Prostate gland (tissue), 2 donors: Measurements from ENCODE around the gene STX1B. TPM values are rescaled to one million over a fixed set of nuclear protein-coding genes. Genes with fewer than 3 reads are reported as not detected.

ENCODE experiments used
- DNase-seq: peaks from one replicate; pipeline ENCODE4 v3.0.0-alpha.2; 2019; ENCODE audit warnings: low spot score
- H3K27ac ChIP-seq, 2 donors: fragments of 200-600 bp; sonication (generic); 2 replicates each; pipeline ENCODE4 v1.5.1; 2017 to 2019
- H3K27me3 ChIP-seq: fragments of 200-600 bp; sonication (generic); replicated peaks from 2 replicates; pipeline ENCODE4 v1.5.1; 2019; ENCODE audit not compliant: insufficient read depth
- H3K36me3 ChIP-seq, 2 donors: fragments of 200-600 bp; sonication (generic); 1 replicate in 1 of 2; 2 replicates in 1 of 2; pipeline versions ENCODE4 v1.5.1 to v1.8.1; 2017 to 2019
- H3K4me1 ChIP-seq: fragments of 200-600 bp; sonication (generic); replicated peaks from 2 replicates; pipeline ENCODE4 v1.5.1; 2019
- H3K4me3 ChIP-seq, 2 donors: fragments of 200-600 bp; sonication (generic); 2 replicates each; pipeline ENCODE4 v1.5.1; 2017 to 2019
- H3K9me3 ChIP-seq: fragments of 200-600 bp; sonication (generic); 2 replicates; pipeline ENCODE4 v1.5.1; 2017
- CTCF ChIP-seq, 4 experiments: fragments of 200-600 bp in 2 of 4; fragments of 450-650 bp in 2 of 4; sonication (generic) in 2 of 4; IDR thresholded peaks; 1 replicate in 3 of 4; 2 replicates in 1 of 4; pipeline ENCODE4 v1.5.1; 2016 to 2019; ENCODE audit warnings: antibody characterized with exemption in 4 of 4, mild to moderate bottlenecking in 2 of 4, moderate library complexity in 2 of 4
- POLR2A ChIP-seq: fragments of 450-650 bp; IDR thresholded peaks from one replicate; pipeline ENCODE4 v1.6.1; 2016; ENCODE audit warnings: antibody characterized with exemption, mild to moderate bottlenecking
- POLR2AphosphoS5 ChIP-seq: sonication (generic); formaldehyde crosslinking; IDR thresholded peaks from one replicate; pipeline ENCODE4 v1.6.1; 2017; ENCODE audit warnings: antibody characterized with exemption
- WGBS: methylation state at CpG from one replicate; pipeline ENCODE4 v1.1.5; 2018; 5-methylcytosine and 5-hydroxymethylcytosine counted together
- intact Hi-C: fragments of 100-400 bp; cut with DNase I; formaldehyde crosslinking; loops from one replicate; pipeline ENCODE4 v1.14.2; 2022
- total RNA-seq, 2 donors: library from RNA; depleted of rRNA; stranded (reverse); fragments of >200 nt; gene quantifications; one replicate each; pipeline ENCODE4 v1.1.0, GENCODE V29; 2016

The STX1B gene
- total RNA-seq, 2 donors from 2014 or later = 0.36 to 0.91 TPM

- WGBS = 2% methylated on average over 47 of the region's 47 CpGs
Measured at GRCh38 chr16:31033709-31034492, 23.5 kb upstream of the STX1B start.

GRCh38 chr16:31032736-31033708, 22.6 kb upstream of the STX1B start, which contains the start of gene STX4:
TSS of gene STX4 (plus strand) at chr16:31033558. CDS start at chr16:31033806, 248 bp downstream.
- Histone ChIP-seq H3K4me1 (peaks cover 5% of the 10 kb centered on the region), H3K27ac (peak within 1 kb of the TSS; percentile 88 to 92), H3K4me3 (peak within 1 kb of the TSS; percentile 56 to 97), H3K9me3 (no peaks in the 10 kb centered on the region), H3K27me3 (no peaks in the 10 kb centered on the region), H3K36me3 (no peaks in the 10 kb centered on the region)
- under 1% methylated on average over 69 of the region's 75 CpGs for WGBS
- peak; percentile 96 for DNase-seq
- TF ChIP-seq CTCF (IDR thresholded peaks at IDR 0.05) (peak in 2 of 4 experiments; percentile 25 to 30), POLR2A (peak; percentile 58), POLR2AphosphoS5 (peak; percentile 96)
- intact Hi-C loops = loop anchor here (2.0 to 5.0 kb wide), 5 partner anchors 36 to 424 kb away; partner anchors contain the start of genes ARMC5, FUS, HSD3B7 and ZNF646

More at GRCh38 chr16:31033709-31034492, 23.5 kb upstream of the STX1B start:
- TF ChIP-seq POLR2AphosphoS5 (peak; percentile 95), CTCF (IDR thresholded peaks at IDR 0.05) (no peak), POLR2A (peak; percentile 61)
- peak; percentile 90 for DNase-seq
- intact Hi-C loops = loop anchor here (2.0 to 5.0 kb wide), 5 partner anchors 37 to 423 kb away; partner anchors contain the start of genes ARMC5, FUS, HSD3B7 and ZNF646
- Histone ChIP-seq H3K4me3 (peak overlapping the region; percentile 56 to 97), H3K4me1 (peaks cover 5% of the 10 kb centered on the region), H3K27me3 (no peaks in the 10 kb centered on the region), H3K9me3 (no peaks in the 10 kb centered on the region), H3K36me3 (peaks cover 0 to 8% of the 10 kb centered on the region in 2 donors), H3K27ac (peak overlapping the region; percentile 88 to 92)

- Histone ChIP-seq H3K4me3 (no peak overlapping the region), H3K4me1 (peaks cover 5% of the 10 kb centered on the region), H3K27ac (no peak overlapping the region), H3K27me3 (no peaks in the 10 kb centered on the region), H3K36me3 (no peaks in the 10 kb centered on the region), H3K9me3 (no peaks in the 10 kb centered on the region)
- 82% methylated on average over 4 of the region's 4 CpGs for WGBS
- no peak for TF ChIP-seq POLR2AphosphoS5
- no peak for TF ChIP-seq POLR2A
- no peak for TF ChIP-seq CTCF (IDR thresholded peaks at IDR 0.05)
- DNase-seq = no peak
- intact Hi-C loops = loop anchor here (5.0 kb wide), 4 partner anchors 34 to 426 kb away; partner anchors contain the start of genes ARMC5, FUS, ZNF646 and ZNF668
Measured at GRCh38 chr16:31031276-31031675, 20.8 kb upstream of the STX1B start.

- intact Hi-C loops = no loop called here
Measured at GRCh38 chr16:31029272-31029671, 18.8 kb upstream of the STX1B start.

More at GRCh38 chr16:31029272-31029671, 18.8 kb upstream of the STX1B start:
- DNase-seq = no peak
- 81% methylated on average over 5 of the region's 5 CpGs for WGBS
- H3K4me1 ChIP-seq = peaks cover under 1% of the 10 kb centered on the region
- H3K27ac ChIP-seq = no peak overlapping the region
- H3K4me3 ChIP-seq = no peak overlapping the region
- H3K36me3 ChIP-seq = no peaks in the 10 kb centered on the region
- H3K27me3 ChIP-seq = no peaks in the 10 kb centered on the region
- no peaks in the 10 kb centered on the region for H3K9me3 ChIP-seq
- TF ChIP-seq CTCF (IDR thresholded peaks at IDR 0.05) (no peak), POLR2A (no peak), POLR2AphosphoS5 (no peak)
